SIG-M5 treated with dmso at 0.1 percent for 504 hours (cell line): ENCODE results near the gene MYO15A.

ENCODE experiments used
- DNase-seq: peaks from one replicate; lab custom pipeline; 2025; ENCODE audit not compliant: unreplicated experiment; lab: John Stamatoyannopoulos, UW

Gene MYO15A

DNA sequence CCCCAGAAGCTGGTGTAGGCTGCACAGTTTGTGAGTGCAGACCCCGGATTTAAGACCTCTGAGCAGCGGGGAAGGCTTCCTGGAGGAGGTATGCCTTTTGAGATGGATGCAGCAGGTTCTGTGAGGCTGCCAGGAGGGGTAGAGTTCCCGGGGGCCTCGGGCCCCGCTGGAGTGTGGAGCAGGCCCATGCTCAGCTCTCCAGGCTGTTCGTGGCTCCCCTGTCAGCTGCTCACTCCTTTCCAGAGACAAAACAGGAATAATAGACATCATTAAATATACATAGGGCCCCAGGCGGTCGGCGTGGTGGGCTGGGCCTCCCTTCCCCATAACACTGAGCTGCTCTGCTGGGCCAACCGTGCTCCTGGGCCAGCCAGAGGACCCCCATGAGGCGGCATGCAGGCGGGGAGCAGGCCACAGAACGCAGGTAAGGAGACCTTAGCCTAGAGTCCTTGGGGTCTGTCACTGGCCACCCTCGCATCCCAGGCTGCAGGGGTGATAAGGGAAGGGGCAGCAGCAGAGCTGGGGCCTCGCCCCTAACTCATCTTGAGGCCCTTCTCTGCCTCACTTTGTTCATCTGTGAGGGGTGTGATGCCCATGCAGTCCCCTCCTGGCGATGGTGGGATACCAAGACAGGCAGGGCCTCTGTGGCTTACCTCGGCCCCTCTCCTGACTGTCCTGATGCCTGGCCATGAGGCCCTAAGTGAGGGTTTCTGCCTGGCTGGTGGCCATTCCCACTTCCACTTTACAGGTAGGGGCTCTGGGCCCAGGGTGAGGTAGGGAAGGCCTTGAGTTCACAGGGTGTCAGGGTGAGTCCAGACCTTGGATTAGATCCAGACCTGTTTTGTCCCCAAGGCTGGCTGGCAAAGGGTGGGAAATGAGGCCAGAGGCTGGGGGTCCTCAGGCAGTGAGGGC lies at the start of gene MYO15A:
Gene MYO15A, plus strand, starts transcription at position 356 of the 912 bp plus-strand sequence. CDS start 10,045 bp downstream, outside the sequence.
- no peak for DNase-seq

DNA sequence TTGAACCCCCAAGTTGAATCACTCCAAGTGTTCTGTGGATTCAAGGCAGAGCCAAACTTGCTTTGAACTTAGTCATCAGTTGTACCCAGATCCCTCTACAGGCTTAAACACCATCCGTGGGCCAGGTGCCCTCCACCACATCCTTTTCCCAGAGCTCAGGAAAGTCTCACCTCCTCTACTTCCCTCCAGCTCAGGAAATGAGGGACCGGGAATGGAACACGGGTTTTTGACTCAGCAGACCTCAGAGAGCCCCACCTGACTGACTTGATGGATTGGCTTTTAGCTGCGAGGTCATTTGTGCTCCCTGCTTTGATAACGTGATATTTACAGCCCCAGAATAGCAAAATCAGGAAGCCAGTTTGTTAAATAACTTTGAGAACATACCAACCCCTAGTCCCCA lies 49.3 kb upstream of the MYO15A start:
- no peak for DNase-seq

DNA sequence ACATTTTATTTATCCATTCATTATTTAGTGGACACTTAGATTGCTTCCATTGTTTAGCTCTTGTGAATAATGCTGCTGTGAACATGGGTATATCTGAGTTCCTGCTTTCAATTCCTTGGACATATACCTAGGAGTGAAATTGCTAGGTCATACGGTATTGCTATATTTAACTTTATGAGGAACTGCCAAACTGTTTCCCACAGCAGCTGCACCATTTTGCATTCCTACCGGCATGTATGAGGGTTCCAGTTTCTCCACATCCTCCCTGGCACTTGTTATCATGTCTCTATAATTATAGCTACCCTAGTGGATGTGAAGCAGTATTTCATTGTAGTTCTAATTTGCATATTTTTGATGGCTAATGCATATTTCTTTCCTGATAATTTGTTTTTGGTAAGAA lies 44.5 kb upstream of the MYO15A start:
- DNase-seq = no peak

DNA sequence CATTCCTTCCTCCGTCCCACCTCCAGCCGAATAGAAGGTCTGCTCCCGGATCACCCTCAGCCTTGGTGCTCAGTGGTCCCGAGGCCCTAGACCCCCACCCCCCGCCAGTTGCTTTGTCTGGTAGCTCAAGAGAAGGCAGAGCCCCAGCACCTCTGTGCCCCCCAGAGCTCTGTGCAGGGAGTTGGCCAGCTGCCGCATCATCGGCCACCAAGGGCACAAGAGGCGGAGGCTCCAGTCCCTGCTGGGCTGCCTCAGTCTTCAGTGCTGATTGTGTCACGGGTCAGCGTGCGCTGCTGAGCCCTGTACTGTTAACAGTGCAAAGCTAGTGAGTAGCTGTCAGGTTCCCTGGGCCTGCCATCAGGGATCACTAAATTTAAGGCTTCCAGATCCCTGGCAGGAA lies 43.0 kb upstream of the MYO15A start:
- no peak for DNase-seq

DNA sequence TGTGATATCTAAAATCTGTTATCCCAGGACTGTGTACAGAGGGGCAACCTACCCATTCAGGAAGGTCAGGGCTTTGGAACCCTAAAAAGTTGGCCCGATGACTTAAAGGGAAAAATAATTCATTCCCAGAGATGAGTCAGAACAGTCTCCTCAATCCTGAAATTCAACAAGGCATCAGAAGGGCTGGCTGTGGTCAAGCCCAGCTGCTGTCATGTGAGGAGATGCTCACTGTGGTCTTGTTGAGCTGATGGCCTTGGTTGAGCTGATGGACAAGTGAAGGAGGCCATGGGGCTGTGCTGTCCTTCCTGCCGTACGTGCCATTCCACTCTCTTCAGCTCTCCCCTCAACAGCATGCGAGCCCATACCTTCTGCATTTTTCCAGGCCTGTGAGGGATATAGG lies 41.7 kb upstream of the MYO15A start:
- DNase-seq = no peak

GRCh38 chr17:18069101-18069500 lies 39.5 kb upstream of the MYO15A start:
- DNase-seq = no peak

DNA sequence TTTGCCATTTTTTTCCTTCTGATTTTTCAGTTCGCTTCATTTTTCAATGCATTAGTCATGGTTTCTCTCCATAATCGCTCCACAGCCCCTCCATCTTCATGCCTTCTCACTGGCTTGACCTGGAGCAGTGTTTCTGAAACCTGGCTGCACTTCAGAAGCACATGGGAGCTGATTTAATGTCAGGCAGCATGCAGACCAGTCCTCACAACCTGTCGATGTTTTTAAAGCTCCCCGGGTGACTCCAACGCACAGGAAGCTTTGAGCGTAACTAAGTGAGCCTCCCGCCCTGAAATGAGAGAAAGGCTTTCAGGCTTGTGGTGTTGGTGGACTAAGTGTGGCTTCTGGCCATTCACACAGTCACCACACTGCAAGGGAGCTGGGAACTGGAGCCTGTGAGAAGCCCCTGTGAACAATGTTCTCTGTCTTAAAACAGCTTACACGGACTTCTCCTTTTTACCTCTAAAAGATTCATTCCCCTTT lies 37.7 kb upstream of the MYO15A start:
- peak; percentile 25 for DNase-seq

GRCh38 chr17:18071751-18072150 lies 36.8 kb upstream of the MYO15A start:
- DNase-seq = no peak

GRCh38 chr17:18074566-18075272 lies 33.8 kb upstream of the MYO15A start:
- no peak for DNase-seq

- DNase-seq = no peak
Measured at GRCh38 chr17:18076936-18077335, 31.6 kb upstream of the MYO15A start.

DNA sequence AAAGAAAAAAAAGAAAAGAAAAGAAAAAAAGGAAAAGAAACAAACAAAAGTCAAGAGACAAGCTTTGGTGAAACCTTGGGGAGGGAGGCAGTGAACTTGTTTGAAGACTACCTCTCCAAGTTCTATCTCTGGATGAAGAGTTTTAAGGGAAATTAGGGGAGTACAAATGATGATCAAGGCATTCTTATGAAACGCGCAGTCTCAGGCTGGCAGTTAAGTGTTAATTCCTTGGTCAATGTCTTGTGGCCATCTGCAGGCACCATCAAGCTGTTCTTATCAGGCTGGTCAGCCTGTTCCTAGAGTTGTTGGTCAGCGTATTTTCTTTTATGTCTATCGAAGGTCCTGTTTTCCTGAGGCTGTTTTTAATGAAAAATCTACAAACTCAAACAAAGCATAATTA lies 29.0 kb upstream of the MYO15A start:
- no peak for DNase-seq

GRCh38 chr17:18084256-18084655 lies 24.3 kb upstream of the MYO15A start:
- DNase-seq = no peak

- DNase-seq = peak; percentile 84
Measured at GRCh38 chr17:18087610-18088491, 20.7 kb upstream of the MYO15A start, which contains the start of gene DRG2. Gene DRG2, plus strand, starts transcription at chr17:18087948. Its CDS starts 76 bp downstream, at chr17:18088024.

DNA sequence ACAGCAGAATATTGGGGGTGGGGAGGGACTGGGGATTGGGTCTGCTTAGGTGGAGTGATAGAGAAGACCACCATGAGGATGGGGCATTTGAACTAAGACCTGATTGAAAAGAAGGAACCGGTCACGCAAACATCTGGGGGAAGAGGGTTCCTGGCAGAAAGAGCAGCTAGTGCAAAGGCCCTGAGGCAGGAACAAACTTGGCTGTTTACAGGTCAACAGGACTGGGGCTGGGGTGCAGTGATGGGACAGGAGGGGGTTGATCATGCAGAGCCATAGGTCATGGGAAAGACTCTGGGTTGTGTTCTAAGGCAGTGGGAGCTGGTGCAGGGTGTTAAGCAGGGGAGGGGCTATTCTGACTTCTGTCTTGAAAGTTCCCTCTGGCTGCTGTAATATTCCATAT lies 18.9 kb upstream of the MYO15A start:
- DNase-seq = no peak

- DNase-seq = peak; percentile 40
Measured at GRCh38 chr17:18093616-18094408, 14.7 kb upstream of the MYO15A start.

- no peak for DNase-seq
Measured at GRCh38 chr17:18094409-18094807, 14.1 kb upstream of the MYO15A start.

GRCh38 chr17:18099516-18099915 lies 9.0 kb upstream of the MYO15A start:
- no peak for DNase-seq

- DNase-seq = no peak
Measured at GRCh38 chr17:18100616-18101015, 7.9 kb upstream of the MYO15A start.

DNA sequence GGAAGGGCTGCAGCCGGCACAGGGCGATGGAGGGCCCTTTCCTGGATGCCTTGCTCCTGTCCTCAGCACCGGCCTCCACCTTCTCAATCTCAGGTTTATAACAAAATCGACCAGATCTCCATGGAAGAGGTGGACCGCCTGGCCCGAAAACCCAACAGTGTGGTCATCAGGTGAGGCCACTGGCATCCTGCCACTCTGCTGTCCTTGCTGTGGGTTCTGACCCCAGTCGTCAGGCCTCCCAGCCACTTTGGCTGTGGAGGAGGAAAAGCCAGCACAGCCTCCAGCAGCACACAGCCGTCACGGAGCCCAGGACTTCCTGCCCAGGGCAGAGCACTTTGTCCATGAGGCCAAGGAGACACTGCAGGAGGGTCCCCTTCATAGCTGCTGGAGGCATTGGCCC lies 6.7 kb upstream of the MYO15A start:
- DNase-seq = no peak

DNA sequence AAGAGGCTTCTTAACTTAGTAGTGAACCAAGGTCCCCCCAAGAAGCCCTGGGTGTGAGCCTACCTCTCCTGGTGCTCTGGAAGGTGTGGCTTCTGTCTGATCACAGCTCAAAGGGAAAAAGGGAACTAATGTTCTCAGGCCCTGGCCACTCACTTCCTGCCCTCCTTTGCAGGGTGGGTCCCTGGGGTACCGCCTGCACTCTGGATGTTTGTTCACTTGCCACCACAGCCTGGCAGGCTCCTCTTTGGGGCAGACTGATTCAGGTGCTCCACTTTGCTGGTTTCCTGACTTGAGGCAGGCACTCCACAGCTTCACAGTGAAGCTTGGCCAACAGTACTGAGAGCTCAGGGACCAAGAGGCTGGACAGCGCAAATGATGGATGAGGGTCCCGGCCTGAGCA lies 5.9 kb upstream of the MYO15A start:
- peak; percentile 11 for DNase-seq
